Head of caudate nucleus (tissue), 42 donors: ENCODE data around the gene SIGMAR1.

Experiments used
- DNase-seq, 42 donors: peaks; one replicate each; pipeline versions ENCODE4 v3.0.0 to v3.0.0-alpha.2; 2020 to 2021; ENCODE audit warnings: mixed read lengths in 7 of 42
- intact Hi-C: fragments of 100-400 bp; cut with DNase I; formaldehyde crosslinking; loops from one replicate; pipeline ENCODE4 v1.15.0; 2022

SIGMAR1 gene

DNA sequence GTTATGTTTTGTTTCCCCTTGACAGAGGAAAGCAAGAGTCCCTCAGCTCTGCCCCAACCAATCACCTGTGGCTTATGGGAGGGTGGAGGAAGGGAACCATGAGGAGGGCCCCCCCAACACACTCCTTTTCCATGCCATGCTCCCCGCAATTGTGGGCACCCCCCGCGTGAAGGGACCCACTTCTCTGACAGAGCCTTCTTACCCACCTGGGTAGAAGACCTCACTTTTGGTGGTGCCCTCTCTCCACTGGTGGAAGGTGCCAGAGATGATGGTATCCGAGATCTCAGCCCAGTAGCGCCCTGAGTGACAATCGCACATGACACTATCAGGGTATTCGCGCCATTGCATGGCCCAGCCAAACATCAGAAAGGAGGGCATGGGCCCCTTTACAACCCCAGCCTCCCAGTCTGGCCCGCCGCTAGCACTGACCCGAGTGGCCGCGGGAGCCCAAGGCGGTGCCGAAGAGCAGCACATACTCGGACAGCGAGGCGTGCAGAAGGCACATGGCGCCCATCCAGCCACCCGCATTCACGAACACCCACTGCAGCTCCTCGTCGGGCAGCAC lies 714 bp downstream of the SIGMAR1 start:
- peak in 13 of 42 donors; percentile 35 to 71 (median 50) for DNase-seq
- intact Hi-C loops = no loop called here

DNA sequence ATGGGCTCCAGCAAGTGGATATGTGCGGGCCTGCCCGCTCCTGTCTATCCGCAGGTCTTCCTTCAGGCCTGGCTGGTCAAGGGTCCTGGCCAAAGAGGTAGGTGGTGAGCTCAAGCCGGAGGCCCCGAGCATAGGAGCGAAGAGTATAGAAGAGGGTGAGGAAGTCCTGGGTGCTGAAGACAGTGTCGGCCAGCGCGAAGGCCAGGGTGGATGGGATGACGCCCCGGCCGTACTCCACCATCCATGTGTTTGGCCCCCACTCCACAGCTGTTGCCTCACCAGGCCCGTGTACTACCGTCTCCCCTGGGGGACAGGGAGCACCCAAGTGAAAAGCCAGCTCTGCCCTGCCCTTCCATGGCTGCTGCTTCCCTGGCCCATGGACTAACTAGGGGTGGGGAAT lies 2.0 kb downstream of the SIGMAR1 start:
- no peak for DNase-seq
- intact Hi-C loops = no loop called here

DNA sequence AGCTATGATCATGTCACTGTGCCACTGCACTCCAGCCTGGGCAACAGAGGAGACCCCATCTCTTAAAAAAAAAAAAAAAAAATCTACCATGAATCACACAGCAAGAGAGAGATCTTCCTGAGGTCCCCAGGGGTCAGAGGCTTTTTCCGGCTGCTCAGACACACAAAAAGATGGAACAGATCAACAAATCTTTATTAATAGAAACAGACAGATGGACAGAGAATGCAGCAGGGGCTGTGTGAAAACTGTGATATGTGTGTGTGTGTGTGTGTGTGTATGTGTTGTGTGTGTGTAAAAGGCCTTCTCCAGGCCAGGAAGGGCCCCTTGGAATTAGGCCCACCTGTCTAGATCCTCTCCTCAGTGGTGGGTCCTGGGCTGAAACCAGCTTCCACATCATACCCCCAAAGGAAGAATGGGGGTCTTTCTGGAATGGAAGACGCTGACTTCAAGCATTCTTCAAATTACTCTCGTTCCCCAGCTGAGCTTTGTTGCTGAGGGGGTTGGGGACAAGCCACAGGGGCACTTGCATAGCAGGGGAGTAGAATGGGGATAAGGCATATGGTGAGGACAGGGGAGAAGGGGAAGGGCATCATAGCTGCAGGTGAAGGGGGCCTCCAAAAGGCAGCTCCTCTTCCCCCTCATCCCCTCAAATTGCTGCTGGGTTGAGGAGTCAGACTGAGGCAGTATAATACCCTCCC lies 2.9 kb downstream of the SIGMAR1 start:
- DNase-seq = no peak
- intact Hi-C loops = no loop called here

DNA sequence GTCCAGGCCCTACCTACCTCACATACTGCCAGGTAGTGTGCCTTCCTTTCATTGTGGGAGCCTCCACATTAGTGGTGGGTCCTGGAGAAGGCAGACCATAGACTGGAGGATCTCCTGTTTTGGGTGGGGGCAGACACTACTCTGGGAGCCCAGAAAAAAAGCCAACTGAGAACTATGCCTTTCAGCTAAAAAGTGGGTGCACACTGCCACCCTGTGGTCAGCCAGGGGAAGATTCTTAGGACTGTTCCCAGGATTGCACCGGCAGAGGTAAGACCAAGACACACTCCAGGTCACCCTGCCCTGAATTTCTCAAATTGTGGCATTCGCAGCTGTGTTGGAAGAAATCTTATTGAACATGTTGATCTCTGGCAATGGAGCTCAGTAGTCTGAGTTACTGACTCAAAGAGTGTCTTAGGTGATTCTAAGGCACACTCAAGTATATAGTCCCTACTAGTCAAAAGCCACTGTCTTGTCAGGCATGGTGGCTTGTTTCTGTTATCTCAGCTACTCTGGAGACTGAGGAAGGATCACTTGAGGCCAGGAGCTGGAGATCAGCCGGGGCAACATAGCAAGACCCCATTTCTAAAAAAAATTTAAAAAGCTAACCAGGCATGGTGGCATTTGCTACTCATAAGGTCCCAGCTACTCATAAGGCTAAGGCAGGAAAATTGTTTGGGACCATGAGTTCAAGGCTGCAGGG lies 3.6 kb downstream of the SIGMAR1 start:
- intact Hi-C loops = no loop called here
- DNase-seq = peak; percentile 55 to 89 (median 78)

DNA sequence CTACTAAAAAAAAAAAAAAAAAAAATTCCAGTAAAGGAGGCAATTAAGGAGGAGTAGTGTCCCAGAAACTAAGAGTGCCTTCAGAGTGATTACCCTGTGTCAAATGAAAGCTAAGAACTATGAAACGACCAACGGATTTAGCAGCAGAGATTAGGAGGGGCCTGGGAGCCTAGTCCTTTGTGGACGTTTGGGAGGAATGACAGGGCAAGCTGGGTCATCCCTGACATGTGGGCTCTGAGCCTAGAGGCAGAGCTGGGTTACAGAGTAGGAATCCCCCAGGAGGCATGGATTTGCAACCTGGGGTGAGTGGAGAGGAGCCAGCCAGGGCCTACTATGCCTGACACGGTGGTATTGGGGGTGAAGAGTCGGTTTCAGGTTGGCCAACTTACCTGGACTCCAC lies 4.4 kb downstream of the SIGMAR1 start:
- DNase-seq = no peak
- intact Hi-C loops = no loop called here

DNA sequence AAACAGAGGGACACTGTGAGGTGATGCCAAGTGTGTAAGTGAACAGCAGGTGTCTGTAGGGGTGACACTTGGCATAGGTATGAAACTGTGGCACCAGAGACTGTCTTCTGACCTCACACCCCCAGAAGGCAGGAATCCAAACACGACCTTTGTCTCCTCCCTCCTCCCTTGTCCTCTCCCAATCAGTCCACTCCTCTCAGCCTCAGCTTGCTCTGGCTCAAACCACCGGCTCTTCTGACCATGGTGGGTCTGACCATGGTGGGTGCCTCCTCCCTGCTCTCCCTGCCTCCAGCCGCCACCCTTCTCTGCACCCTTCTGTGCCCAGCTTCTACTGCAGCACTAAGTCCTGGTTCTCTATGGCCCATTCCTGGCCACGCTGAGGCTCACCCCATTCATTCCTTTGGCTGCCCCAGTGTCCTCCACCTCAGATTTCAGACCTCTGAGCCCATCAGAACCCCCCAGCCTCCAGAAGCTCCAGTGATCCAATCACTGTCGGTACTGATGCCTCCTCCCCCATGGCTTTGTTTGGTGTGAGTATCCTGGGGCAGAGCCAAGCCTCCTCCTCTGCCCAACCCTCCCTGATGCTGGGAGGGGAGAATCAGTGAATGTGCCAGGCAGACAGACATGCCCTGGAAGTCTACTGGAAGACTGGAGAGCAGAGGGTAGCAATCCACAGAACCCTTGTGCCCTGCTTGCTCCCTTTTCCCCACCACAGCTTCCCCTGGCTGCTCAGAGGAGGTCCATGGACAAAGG lies 7.0 kb downstream of the SIGMAR1 start:
- no peak for DNase-seq
- intact Hi-C loops = no loop called here

DNA sequence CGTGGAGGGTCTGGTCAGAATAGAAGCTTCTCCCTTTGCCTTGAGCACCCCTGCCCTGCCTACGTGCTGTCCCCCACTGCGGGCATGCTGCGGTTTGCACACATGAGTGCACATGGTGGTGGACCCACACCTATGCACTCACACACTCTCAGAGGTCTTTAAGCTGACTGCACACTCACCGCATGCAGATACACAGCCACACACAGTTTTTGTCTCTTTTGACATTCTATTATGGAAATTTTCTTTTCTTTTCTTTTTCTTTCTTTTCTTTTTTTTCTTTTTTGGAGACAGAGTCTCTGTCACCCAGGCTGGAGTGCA lies 8.1 kb downstream of the SIGMAR1 start:
- intact Hi-C loops = no loop called here
- no peak for DNase-seq

DNA sequence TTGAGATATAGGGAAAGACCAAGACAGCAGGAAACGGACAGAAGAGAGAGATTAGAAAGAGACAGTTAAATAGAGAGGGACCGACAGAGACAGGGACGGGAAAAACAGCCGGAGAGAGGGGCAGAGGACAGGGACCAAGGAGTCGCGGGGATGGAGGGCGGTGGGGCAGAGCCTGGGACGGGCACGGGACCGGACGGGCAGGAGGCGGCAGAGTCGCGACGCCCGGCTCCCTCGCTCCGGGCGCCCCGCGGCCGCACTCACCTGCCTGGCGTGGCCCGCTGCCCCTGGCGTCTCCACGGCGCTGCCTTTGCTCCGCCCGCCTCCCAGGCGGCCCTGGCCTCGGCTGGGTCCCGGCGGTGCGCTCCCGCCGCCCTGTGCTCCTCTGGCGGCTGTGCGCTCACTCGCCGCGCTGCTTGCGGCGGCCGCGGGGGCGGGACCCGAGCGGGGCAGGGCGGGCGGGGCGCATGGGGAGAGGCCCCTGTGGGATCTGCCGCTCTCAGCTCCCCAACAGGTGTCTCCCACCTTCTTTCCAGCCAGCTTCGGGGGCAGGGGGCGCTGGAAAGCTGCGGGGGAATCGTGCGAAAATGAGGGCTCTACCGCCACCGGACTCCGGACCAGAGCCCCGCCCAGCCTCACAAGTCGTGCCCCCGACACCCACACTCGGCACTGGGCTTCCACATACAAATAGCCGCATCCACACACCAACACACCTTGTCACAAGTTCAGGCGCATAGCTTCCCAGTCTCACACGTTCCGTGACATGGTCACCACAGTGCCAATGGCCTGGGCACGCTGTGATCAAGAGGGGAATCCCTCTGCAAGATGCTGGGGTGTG lies 8.7 kb downstream of the SIGMAR1 start, which contains the start of gene ARID3C:
ARID3C (minus strand) TSS at position 411 of the 835 bp plus-strand sequence. CDS start 1,052 bp downstream, outside the sequence.
- intact Hi-C loops = no loop called here
- peak in 4 of 42 donors; percentile 38 to 46 (median 42) for DNase-seq

DNA sequence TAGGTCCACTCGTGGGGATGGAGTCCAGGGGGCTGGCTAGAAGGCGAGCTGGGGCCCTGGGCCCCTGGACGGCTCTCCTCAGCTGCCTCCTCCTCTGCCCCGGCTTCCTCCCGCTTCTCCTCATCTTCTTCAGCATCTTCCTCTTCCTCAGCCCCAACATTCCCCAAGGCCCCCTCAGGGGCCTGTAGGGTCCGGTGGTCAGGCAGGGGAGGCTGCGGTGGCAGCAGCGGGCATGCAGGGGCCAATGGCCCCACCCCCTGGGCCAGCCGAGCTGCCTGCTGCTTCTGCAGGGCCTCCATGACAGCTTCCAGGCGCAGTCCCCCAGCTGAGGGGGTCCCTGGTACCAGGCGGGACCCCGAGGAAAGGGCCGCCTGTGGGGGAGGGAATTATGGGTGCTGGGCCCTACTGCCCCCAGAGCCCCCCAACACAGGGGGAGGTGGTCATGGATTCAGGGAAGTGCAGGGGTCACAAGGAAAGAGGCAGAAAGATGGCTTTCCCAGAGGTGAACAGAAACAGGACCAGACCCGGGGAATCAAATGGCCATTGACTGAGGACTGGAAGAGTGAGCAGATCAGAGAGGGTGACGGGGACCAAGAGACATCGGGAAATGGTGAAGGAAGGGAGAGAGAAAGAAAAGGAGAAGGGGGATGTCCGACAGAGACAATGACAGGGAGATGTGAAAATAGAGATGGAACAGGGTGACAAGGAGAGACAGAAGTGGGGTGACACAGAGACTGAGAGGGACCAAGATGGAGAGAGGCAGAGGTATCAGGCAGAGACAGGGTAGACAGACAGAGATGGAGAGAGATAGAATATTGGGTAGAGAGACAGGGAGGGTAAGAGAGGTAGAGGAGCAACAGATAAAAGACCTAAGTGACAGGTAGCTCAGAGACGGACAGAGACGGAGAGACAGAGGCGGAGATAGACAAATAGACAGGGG lies 9.6 kb downstream of the SIGMAR1 start:
- intact Hi-C loops = no loop called here
- DNase-seq = no peak

DNA sequence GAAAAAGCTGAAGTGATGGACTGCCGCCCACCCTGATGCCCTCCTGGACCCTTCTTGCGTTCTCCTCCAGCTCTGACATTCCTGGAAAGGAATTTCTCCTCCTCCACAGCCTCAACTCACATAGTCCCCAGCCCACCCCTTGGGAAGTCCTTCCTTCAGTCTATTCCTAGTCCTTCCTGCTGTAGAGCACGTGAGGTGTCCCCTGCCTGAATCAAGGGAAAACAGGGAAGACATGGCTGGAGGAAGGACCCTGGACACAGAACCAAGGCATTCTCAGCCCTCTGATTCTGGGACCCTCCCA lies 12.5 kb downstream of the SIGMAR1 start:
- DNase-seq = no peak
- intact Hi-C loops = no loop called here

DNA sequence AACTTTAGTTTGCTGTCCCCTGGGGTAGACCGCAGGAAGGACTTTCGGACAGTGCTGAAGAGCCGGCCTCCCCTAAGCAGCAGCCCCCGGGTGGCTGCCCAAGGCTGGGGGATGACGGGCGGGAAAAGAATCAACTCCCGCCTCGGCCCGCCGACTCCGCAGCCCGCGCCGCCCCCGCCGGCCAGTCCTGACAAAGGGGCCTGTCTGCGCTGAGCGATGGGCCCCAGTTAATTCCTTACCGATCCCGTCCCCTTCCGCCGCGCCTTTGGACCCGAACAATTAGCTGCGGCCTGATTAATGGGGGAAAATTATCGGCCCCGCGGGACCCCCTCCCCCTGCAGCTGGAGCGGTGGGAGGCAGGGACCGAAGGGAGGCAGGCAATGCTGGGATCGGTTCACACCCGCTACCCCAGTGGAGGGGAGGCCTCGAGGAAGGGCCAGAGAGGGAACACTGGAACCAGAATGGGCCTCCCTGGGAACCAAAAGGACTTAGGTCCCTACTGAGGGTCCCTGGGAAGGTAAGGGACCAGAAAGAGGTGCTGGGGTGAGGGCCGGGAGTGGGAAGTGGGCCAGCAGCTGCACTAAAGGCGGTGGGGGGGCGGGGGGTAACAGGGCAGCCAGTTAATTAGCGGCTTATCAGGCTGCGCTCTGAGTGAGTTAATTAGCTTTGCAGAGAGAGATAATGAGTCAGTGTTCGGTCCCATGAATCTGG lies 13.0 kb downstream of the SIGMAR1 start:
- no peak for DNase-seq
- intact Hi-C loops = no loop called here

DNA sequence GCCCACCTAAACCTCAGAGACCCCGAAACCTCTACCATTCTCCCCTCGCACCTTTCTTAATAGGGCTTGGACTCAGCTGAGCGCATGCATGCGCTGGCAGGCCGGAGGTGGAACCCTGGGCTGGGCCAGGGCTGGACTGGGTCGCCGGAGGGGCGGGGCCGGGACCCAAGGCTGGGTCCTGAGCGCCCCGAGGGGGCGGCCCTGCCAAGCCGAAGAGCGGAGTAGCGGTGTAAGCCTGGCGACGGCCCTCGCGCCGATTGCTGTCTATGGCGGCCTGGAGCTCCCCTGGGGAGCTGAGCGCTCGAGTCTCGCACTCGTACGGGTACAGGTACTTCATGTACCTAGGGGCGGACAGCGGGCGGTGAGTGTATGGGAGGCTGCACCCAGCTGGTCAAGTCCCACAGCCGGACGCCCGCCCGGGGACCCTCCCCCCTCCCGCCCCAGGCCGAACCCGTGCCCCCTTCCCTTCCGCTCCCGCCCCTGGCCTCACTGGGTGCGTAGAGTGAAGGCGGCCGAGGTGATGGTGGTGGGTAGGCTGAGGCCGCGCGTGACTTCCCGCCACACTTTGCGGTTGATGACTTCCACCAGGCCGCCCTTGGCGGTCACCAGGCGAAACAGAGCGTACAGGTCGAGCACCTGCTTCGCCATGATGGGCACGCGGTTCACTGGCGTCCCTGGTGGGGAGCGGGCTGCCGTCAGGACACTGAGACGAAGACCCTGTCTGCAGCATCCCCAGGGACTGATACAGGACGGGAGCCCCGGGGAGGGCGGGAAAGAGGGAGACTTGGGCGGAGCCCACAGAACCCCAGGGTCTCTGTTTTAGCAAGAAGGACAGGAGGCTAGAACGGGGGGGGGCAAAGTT lies 14.0 kb downstream of the SIGMAR1 start:
- DNase-seq = no peak

DNA sequence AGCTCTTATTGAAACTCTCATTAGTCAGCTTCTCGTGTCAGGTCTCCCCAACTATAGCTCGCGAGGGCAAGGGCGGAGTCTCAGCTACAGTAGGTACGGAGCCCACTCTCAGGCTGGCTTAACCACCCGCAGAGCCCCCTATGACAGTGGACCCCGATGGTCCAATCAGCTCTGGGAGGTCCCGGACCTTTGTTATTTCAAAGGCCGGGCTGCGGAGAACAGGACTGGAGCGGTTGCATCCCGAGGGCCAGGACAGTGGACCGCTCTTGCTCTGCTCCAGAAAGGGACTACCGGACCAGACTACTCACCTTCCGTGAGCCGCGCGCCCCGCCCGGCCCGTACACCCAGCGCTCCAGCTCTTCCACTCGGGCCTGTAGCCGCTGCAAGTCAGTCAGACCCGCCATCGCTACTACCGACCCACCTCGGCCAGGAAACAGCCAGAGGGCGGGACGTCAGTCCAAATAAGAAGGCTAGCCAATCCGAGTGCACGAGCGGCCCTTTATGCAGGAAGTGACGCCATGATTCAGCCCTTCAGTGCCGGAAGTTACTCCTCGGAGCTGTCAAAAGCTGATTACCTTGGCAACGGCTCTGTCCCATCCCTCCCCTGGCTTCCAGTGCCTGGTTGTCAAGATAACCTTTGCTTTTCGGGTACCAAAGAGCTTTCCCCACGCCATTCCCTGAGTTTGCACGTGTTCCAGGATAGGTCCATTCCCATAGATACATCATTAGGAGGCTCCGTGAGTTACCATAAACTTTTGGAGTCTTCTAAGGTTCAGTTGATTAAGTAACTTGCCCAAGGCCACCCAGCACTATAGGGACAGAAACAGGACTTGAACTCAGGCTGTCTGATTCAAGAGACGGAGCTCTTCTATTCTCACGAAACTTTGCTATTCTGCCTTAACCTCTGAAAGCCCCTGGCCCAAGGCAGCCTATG lies 17.3 kb downstream of the SIGMAR1 start, which contains the start of gene DCTN3:
DCTN3 (minus strand) TSS at position 435 of the 934 bp plus-strand sequence; CDS start at position 404, 31 bp downstream.
- intact Hi-C loops = no loop called here
- DNase-seq = peak; percentile 91 to 99 (median 96)

More for the DNA sequence above, 14.0 kb downstream of the SIGMAR1 start:
- intact Hi-C loops = no loop called here

DNA sequence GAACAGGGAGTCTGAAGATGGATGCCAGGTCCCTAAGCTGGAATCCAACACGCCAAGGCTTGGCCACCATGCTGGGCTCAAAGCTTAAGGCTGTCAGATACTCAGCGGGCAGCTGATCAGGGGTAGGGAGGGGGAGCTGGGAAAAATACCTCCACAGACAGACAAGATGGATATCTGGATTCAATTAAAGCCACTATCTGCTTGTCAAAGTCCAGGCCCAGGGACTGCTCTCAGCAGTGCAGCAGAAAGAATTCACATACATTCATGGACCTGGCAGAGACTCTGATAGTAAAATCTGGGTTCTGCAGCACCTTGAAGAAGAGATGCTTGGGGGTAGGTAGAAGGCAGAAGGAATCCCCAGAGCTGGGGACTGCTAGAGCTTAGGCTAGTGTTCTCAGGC lies 22.5 kb downstream of the SIGMAR1 start:
- intact Hi-C loops = no loop called here
- no peak for DNase-seq

DNA sequence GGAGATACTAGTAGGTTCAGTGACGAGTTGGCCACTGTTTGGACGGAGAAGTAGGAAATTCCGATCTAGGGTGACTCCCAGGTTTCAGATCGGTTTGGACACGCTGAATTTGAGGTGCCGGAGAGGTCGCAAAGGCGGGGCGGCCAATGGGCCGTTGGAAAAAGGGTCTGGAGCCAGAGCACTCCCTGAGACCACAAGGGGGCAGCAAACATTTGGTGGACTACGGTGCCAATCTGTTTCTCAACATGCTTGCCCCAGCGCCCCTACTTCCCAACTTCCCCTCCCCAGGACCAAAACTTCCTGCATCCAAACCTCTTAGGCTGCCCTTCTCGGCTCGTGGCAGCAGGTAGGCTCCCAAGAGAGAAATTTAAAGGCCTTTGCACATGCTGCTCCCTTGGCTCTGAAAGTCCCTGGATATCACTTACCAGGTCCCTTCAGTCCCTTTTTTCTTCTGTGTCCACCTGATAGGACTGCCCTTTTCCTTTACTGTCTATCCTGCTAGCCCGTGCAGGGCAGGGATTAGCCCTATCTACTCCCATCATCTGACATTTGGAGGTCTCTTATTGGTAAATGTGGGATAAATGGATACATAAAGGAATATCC lies 24.7 kb downstream of the SIGMAR1 start:
- intact Hi-C loops = no loop called here

More for the DNA sequence above, 24.7 kb downstream of the SIGMAR1 start:
- peak; percentile 70 to 93 (median 83) for DNase-seq
